HepG2 (cell line): ENCODE results near the gene PCBD2. TPM values are rescaled to one million over a fixed set of nuclear protein-coding genes. Genes with fewer than 3 reads are reported as not detected.

ENCODE experiments used
- BRF2 ChIP-seq: sonication (generic); formaldehyde crosslinking; IDR thresholded peaks from 2 replicates; pipeline ENCODE4 v1.8.1; 2022; ENCODE audit warnings: mild to moderate bottlenecking, missing genetic modification reagents
- CREBL2 ChIP-seq: sonication (generic); formaldehyde crosslinking; IDR thresholded peaks from 2 replicates; pipeline ENCODE4 v1.8.1; 2023; ENCODE audit warnings: missing genetic modification reagents, mild to moderate bottlenecking, borderline replicate concordance
- FOXK1 ChIP-seq: sonication (generic); formaldehyde crosslinking; IDR thresholded peaks from 2 replicates; pipeline ENCODE4 v1.4.0; 2020; ENCODE audit warnings: low read depth, missing genetic modification reagents, borderline replicate concordance
- IKZF5 ChIP-seq: IDR thresholded peaks from 2 replicates; pipeline ENCODE4 v1.6.1; 2018; ENCODE audit warnings: missing genetic modification reagents, mild to moderate bottlenecking, missing compliant biosample characterization
- LCORL ChIP-seq, 2 experiments: fragments of 450-650 bp in 1 of 2; sonication (generic) in 1 of 2; formaldehyde crosslinking in 1 of 2; IDR thresholded peaks; 2 replicates each; pipeline versions ENCODE4 v1.5.0 to v1.6.1; 2017 to 2020; ENCODE audit warnings: antibody characterized with exemption in 1 of 2, missing genetic modification reagents in 1 of 2
- NCOA2 ChIP-seq: sonication (generic); formaldehyde crosslinking; IDR thresholded peaks from 2 replicates; pipeline ENCODE4 v1.8.0; 2022; ENCODE audit warnings: inconsistent platforms
- PHF20 ChIP-seq: sonication (generic); formaldehyde crosslinking; IDR thresholded peaks from 2 replicates; pipeline ENCODE4 v1.5.0; 2020; ENCODE audit warnings: mild to moderate bottlenecking, missing genetic modification reagents
- RFX3 ChIP-seq: IDR thresholded peaks from 2 replicates; pipeline ENCODE4 v1.6.1; 2016; ENCODE audit warnings: missing biosample characterization, missing genetic modification reagents
- TFAP4 ChIP-seq: sonication (generic); IDR thresholded peaks from 2 replicates; pipeline ENCODE4 v1.6.1; 2016; ENCODE audit warnings: low read depth, borderline replicate concordance
- ZBTB7A ChIP-seq: sonication (generic); formaldehyde crosslinking; IDR thresholded peaks from 2 replicates; pipeline ENCODE4 v1.8.0; 2022; ENCODE audit warnings: mild to moderate bottlenecking, missing genetic modification reagents
- ZNF318 ChIP-seq: sonication (generic); formaldehyde crosslinking; IDR thresholded peaks from 2 replicates; pipeline ENCODE4 v1.4.0; 2020; ENCODE audit warnings: mild to moderate bottlenecking, missing genetic modification reagents
- ZNF33A ChIP-seq: sonication (generic); formaldehyde crosslinking; IDR thresholded peaks from 2 replicates; pipeline ENCODE4 v1.5.1; 2020; ENCODE audit warnings: missing genetic modification reagents, mild to moderate bottlenecking, moderate library complexity, borderline replicate concordance
- ZNF780A ChIP-seq: sonication (generic); formaldehyde crosslinking; IDR thresholded peaks from 2 replicates; pipeline ENCODE4 v1.8.0; 2022; ENCODE audit warnings: mild to moderate bottlenecking, missing genetic modification reagents, moderate library complexity
- polyA plus RNA-seq, 8 experiments: library from polyadenylated mRNA; depleted of rRNA in 3 of 8; stranded (reverse) in 7 of 8; unstranded in 1 of 8; fragments of >200 nt; fragmentation: Illumina TruSeq in 4 of 8; extraction: Trizol in 4 of 8; gene quantifications; 2 replicates each; pipeline versions ENCODE4 v1.2.1 to v1.2.3, GENCODE V29; 2011 to 2016; ENCODE audit warnings: low read depth in 4 of 8, missing spikeins in 1 of 8, mixed read lengths in 1 of 8; ENCODE audit not compliant: insufficient read depth in 1 of 8
- total RNA-seq, 5 experiments: library from RNA; depleted of rRNA; stranded (reverse); fragments of >200 nt; fragmentation: Illumina TruSeq; extraction: Trizol; gene quantifications; 2 replicates each; pipeline ENCODE4 v1.2.3, GENCODE V29; 2016; ENCODE audit warnings: low read depth in 1 of 5

PCBD2 gene
- total and polyA plus RNA-seq, 2 of the 13 experiments (the other 11 are each of a cell fraction or from before 2014, with no cell fraction given) = 5.5 to 12.0 TPM

- no peak for TF ChIP-seq BRF2 (CRISPR knock-in tag)
- TF ChIP-seq ZNF780A (CRISPR knock-in tag) = peak; percentile 81; the same call in 1 of the 2 replicates
- TF ChIP-seq ZNF33A = peak; percentile 93; the same call in 1 of the 2 replicates
- peak; percentile 94 for TF ChIP-seq IKZF5 (CRISPR knock-in tag)
- peak; percentile 57; the same call in 1 of the 2 replicates for TF ChIP-seq TFAP4
- no peak; the same call in 1 of the 2 replicates for TF ChIP-seq CREBL2 (CRISPR knock-in tag)
- peak; percentile 40; the same call in 1 of the 2 replicates for TF ChIP-seq NCOA2 (CRISPR knock-in tag)
- peak; percentile 94 for TF ChIP-seq ZNF318 (CRISPR knock-in tag)
- TF ChIP-seq PHF20 (CRISPR knock-in tag) = peak; percentile 89
- TF ChIP-seq RFX3 = no peak
- TF ChIP-seq FOXK1 (CRISPR knock-in tag) = peak; percentile 44; the same call in 1 of the 2 replicates
- TF ChIP-seq LCORL (IDR thresholded peaks at IDR 0.05) = no peak
- peak; percentile 82 for TF ChIP-seq LCORL (CRISPR knock-in tag; IDR thresholded peaks at IDR 0.05)
- TF ChIP-seq ZBTB7A (CRISPR knock-in tag) = peak; percentile 58; the same call in 1 of the 2 replicates
Observed at GRCh38 chr5:134873987-134874830, 30.7 kb upstream of the PCBD2 start, which contains the start of gene TXNDC15 (continued).
